Measurements from ENCODE around the gene TCP11L2. TPM values are rescaled to one million over a fixed set of nuclear protein-coding genes. Genes with fewer than 3 reads are reported as not detected.
"Not testable (repeated sequence)": the region's sequence is repeated elsewhere in the genome, so short reads cannot be mapped to it uniquely, and the experiment has no call there.

The TCP11L2 gene
- polyA plus RNA-seq, 4 donors, result 15.8 to 22.8 (median 19.5) TPM

- peak in 1 of 4 donors; percentile 19 for DNase-seq (ENCODE audit: low read depth in 4 of 4, low spot score in 2 of 4)
Observed at GRCh38 chr12:106304001-106304421, 1.5 kb downstream of the TCP11L2 start.

GRCh38 chr12:106304797-106305196 lies 2.3 kb downstream of the TCP11L2 start:
- no peak for DNase-seq (ENCODE audit: low read depth in 4 of 4, low spot score in 2 of 4)

DNA sequence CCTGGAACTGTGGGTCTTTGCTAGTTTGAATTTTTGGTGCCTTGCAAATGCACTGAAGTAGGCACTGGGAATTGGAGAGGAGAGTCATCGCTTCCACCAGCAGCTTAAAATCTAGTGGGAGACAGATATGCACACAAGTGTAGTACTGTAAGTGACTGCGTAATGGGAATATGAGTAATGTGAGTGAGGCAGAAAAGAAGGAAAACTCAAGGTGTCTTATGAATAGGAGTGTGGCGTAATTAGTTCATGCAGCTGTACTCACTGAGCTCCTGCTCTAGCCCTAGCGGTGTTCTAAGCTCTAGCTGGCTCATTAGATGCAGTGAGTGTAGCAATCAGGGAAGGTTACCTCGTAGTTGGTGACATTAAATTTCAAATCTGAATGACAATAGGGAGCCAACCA lies 2.8 kb downstream of the TCP11L2 start:
- DNase-seq (ENCODE audit: low read depth in 4 of 4, low spot score in 2 of 4), result no peak

DNA sequence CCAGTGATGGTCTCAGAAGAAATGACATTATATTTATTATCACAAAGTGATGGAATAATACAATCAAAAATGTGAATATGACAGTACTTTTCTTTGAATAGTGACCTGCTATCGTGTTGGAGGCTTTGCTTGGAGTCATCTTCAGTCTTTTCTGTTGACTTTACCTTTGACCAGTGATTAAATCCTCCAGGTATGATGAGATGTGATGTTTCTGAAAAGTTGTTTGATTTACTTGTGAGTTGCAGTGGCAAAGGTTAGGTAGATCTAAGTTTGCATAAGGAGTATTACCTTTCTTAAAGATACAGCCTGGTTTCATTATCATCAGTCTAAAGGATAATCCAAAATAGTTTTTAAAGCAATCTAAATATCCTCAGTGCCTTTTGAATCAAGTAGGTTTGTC lies 4.6 kb downstream of the TCP11L2 start:
- DNase-seq (ENCODE audit: low read depth in 4 of 4, low spot score in 2 of 4), result no peak

DNA sequence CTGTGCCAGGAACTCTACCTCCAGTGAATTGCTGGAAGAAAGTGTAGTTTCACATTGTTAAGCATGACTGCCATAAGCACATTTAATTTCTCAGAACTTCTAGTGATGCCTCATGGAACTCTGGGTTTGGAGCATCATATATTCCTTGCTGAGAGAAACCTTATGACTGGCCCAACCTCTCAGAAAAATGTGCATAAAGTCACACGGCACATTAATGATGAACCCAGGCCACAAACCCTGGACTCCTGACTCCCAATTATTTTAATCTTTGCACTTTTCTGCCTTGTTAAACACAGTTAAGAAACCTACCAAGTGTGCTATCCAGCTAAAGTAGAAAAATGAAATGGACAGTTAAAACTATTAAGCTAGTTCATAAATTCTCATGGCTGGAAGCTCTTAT lies 5.6 kb downstream of the TCP11L2 start:
- DNase-seq (ENCODE audit: low read depth in 4 of 4, low spot score in 2 of 4), result no peak

GRCh38 chr12:106308611-106309010 lies 6.1 kb downstream of the TCP11L2 start:
- no peak for DNase-seq (ENCODE audit: low read depth in 4 of 4, low spot score in 2 of 4)

DNA sequence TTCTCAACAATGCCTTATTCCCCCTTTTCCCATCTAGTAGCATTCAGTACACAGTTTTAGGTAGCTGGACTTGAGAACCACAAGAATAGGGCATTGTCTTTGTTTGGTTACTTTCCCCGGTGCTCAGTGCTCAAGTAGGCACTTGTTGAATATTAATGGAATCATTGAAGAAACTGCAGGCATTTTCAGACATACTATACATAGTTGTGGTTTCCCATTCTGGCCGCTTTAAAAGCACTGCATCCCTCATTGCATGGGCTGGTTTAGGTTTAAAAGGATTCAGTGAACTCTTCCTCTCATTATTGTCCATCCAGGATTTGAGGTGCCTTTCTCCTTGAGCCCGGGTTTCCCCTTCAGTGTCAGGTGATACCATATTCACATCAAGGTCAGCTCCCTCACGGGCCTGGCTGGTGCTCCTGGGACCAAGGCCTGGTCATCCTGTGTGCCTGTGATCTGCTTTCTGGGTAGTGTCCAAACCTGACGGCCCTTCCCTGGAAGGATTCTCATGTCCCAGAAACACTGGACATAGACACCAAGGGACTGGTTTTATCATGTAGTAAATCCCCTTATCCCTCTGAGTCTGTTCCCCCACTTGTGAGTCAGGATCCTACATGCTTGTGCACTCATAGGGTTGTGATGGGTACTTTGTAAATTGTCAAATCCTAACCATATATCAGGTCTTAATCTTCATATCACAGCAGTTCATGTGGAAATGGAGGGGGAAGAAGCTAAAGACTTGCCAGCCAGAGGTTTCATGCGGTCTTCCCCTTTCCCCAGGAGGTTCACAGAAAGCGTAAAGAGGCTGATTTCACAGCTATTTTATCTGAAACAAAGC lies 7.4 kb downstream of the TCP11L2 start:
- DNase-seq (ENCODE audit: low read depth in 4 of 4, low spot score in 2 of 4), result no peak

- no peak for DNase-seq (ENCODE audit: low read depth in 4 of 4, low spot score in 2 of 4)
Observed at GRCh38 chr12:106310687-106311086, 8.2 kb downstream of the TCP11L2 start.

DNA sequence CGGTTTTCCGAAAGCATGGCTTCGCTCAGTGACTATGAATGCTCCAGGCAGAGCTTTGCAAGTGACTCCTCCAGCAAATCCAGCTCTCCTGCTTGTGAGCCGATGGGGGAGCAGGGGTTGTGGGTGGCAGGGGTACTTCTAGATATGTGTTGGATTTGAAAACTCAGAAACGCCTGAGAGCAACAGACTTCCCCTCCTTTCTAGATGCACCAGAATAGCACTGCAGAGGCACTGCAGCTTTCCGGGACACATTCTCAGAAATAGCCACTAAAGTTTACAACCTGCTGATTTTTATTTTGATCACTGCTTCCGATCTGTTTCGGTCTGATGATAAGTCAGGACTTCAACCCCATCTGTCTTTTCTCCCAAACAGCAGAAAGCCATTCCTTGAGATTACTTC lies 8.6 kb downstream of the TCP11L2 start:
- DNase-seq (ENCODE audit: low read depth in 4 of 4, low spot score in 2 of 4), result no peak

DNA sequence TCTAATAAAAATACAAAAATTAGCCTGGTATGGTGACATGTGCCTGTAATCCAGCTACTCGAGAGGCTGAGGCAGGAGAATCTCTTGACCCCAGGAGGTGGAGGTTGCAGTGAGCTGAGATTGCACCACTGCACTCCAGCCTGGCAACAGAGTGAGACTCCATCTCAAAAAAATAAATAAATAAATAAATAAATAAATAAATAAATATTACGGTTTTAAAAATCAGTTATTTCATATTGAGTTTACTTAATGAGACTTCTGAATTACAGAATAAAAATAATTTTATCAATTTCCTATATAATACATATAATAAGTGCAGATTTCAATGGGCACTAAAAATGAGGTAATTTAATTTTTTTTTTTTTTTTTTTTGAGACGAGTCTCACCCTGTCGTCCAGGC lies 10.9 kb downstream of the TCP11L2 start:
- DNase-seq (ENCODE audit: low read depth in 4 of 4, low spot score in 2 of 4), result not testable (repeated sequence)

GRCh38 chr12:106315523-106315922 lies 13.0 kb downstream of the TCP11L2 start:
- DNase-seq (ENCODE audit: low read depth in 4 of 4, low spot score in 2 of 4), result no peak

DNA sequence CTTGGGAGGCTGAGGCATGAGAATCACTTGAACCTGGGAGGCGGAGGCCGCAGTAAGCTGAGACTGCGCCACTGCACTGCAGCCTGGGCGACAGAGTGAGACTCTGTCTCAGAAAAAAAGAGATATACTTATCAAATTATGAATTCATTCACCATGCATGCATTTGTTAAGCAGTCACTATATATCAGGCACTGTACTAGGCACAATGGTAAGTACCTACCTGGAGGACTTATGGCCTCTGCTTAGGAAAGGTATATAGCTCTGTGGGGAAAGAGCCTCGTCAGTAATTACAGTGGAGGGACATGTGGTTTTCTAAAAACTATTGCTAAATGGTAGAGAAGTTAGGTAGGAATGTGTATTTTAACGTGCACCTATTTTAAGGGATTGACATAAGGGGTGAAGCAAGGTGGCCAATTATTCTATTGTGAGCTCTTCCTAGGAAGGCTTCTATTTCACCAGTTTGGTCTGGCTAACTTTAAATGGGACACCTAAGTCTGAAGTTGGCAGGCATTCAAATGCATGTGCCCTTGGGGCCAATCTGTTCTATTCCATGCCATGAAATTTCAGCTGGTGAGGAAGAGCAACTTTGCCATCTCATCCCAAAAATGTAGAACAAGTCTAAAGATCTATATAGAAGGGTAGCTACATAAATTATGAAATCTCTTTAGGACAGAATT lies 15.0 kb downstream of the TCP11L2 start:
- DNase-seq (ENCODE audit: low read depth in 4 of 4, low spot score in 2 of 4), result no peak

DNA sequence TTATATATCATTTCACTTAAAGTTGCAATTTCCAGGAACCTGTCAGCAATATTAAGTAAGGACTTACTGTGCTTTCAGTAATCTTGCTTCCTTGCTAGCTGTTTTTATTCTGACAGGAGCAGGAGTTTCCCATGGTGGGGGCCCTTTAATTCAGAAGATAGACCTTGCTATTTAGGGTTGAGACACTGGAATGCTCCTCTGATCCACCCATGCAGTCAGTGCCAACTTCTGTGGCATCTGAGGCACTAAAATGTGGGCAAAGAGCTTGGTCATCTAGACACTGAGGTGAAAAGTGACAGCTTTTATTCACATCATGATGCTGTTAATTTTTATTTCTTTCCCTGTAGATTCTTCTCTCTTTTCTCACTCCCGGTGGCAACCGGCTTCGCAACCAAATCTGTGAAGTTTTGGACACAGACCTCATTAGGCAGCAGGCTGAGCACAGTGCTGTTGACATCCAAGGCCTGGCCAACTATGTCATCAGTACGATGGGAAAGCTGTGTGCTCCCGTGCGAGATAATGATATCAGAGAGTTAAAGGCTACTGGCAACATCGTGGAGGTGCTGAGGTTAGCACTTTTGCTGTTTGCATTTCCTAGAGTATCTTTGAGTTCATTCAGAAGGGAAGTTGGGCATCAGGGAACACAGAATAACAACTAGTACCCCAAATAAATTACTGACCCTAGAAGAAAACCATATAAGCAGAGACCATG lies 18.8 kb downstream of the TCP11L2 start:
- DNase-seq (ENCODE audit: low read depth in 4 of 4, low spot score in 2 of 4), result no peak

- DNase-seq (ENCODE audit: low read depth in 4 of 4, low spot score in 2 of 4), result no peak
Observed at GRCh38 chr12:106323537-106323936, 21.0 kb downstream of the TCP11L2 start.

DNA sequence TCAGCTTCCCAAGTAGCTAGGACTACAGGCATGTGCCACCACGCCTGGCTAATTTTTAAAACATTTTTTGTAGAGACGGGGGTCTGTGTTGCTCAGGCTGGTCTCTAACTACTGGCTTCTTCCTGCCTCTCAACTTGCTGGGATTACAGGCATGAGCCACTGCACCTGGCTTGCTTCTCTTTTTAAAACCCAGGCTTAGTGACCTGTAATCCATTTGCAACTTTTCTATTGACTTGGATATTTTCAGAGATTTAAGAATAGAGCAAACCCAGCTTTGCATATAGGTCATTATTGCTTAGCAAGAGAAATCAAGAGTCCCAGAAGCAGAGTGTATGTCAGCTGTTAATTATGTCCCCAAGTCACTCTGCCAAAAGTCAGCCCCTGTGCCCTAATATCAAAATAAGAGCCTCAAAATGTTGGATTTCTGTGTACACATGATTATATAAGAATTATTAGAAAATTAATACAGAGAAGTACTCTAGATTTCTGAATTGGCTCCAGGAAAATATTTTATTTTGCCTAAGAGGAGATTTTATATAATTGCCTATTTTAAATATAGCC lies 24.9 kb downstream of the TCP11L2 start:
- DNase-seq (ENCODE audit: low read depth in 4 of 4, low spot score in 2 of 4), result no peak

GRCh38 chr12:106328735-106329134 lies 26.2 kb downstream of the TCP11L2 start:
- DNase-seq (ENCODE audit: low read depth in 4 of 4, low spot score in 2 of 4), result no peak

GRCh38 chr12:106329231-106329982 lies 26.9 kb downstream of the TCP11L2 start:
- DNase-seq (ENCODE audit: low read depth in 4 of 4, low spot score in 2 of 4), result no peak

- no peak for DNase-seq (ENCODE audit: low read depth in 4 of 4, low spot score in 2 of 4)
Observed at GRCh38 chr12:106331599-106331998, 29.1 kb downstream of the TCP11L2 start.

- DNase-seq (ENCODE audit: low read depth in 4 of 4, low spot score in 2 of 4), result no peak
Observed at GRCh38 chr12:106332536-106332935, 30.0 kb downstream of the TCP11L2 start.

DNA sequence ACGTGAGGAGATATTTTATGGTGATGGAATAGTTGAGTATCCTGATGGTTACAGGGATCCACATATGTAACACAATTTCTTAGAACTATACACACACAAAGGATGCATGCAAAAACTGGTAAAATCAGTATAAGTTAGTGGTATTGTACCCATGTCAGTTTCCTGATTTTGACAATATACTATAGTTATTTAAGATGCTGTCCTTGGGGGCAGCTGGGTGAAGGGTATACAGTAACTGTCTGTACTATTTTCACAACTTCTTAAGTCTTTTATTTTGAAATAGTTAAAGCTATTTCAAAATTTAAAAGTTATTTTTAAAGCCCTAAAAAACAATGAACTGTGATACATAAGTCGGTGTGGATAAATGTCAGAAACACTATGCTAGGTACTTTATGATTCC lies 30.5 kb downstream of the TCP11L2 start:
- no peak for DNase-seq (ENCODE audit: low read depth in 4 of 4, low spot score in 2 of 4)
